GM23338 (cell line): ENCODE measurements around the gene BMPR2. TPM values are rescaled to one million over a fixed set of nuclear protein-coding genes. Genes with fewer than 3 reads are reported as not detected.

Experiments
- ATAC-seq: fragments of 200-7000 bp; cut with Tn5 transposase; 3 replicates; pipeline ENCODE4 v1.9.1; 2020
- DNase-seq: peaks from one replicate; pipeline ENCODE4 v3.0.0-alpha.2; 2015; ENCODE audit warnings: low spot score
- H2AFZ ChIP-seq: fragments of 200-600 bp; sonication (generic); 2 replicates; pipeline ENCODE4 v1.8.0; 2016; ENCODE audit warnings: antibody characterized with exemption, mild to moderate bottlenecking, moderate library complexity
- H3F3A ChIP-seq: fragments of 200-600 bp; sonication (generic); replicated peaks from 2 replicates; pipeline ENCODE4 v1.8.0; 2017; ENCODE audit warnings: antibody characterized with exemption, mixed run types, low read depth
- H3K27ac ChIP-seq: fragments of 200-600 bp; sonication (generic); 2 replicates; pipeline ENCODE4 v1.6.1; 2016; ENCODE audit warnings: low read depth
- H3K27me3 ChIP-seq: fragments of 200-600 bp; sonication (generic); 2 replicates; pipeline ENCODE4 v1.8.0; 2016; ENCODE audit warnings: mild to moderate bottlenecking, mixed run types, moderate library complexity; ENCODE audit not compliant: insufficient read depth
- H3K36me3 ChIP-seq: fragments of 200-600 bp; sonication (generic); 2 replicates; pipeline ENCODE4 v1.8.0; 2016; ENCODE audit warnings: mild to moderate bottlenecking; ENCODE audit not compliant: insufficient read depth
- H3K4me1 ChIP-seq: fragments of 200-600 bp; sonication (generic); 2 replicates; pipeline ENCODE4 v1.8.0; 2016; ENCODE audit warnings: mild to moderate bottlenecking, moderate library complexity; ENCODE audit not compliant: insufficient read depth
- H3K4me2 ChIP-seq: fragments of 200-600 bp; sonication (generic); 2 replicates; pipeline ENCODE4 v1.7.1; 2017; ENCODE audit warnings: mixed run types
- H3K4me3 ChIP-seq: fragments of 200-600 bp; sonication (generic); 2 replicates; pipeline ENCODE4 v1.6.1; 2016; ENCODE audit warnings: mixed run types
- H3K79me2 ChIP-seq: fragments of 200-600 bp; sonication (generic); replicated peaks from 2 replicates; pipeline ENCODE4 v1.8.0; 2017; ENCODE audit warnings: mild to moderate bottlenecking; ENCODE audit not compliant: insufficient read depth
- H3K9me2 ChIP-seq: fragments of 200-600 bp; sonication (generic); 2 replicates; pipeline ENCODE4 v1.8.0; 2017; ENCODE audit not compliant: insufficient read depth
- H4K20me1 ChIP-seq: fragments of 200-600 bp; sonication (generic); replicated peaks from 2 replicates; pipeline ENCODE4 v1.8.0; 2017; ENCODE audit warnings: mild to moderate bottlenecking; ENCODE audit not compliant: insufficient read depth
- H3K27ac Mint-ChIP-seq: 2 replicates; pipeline ENCODE4 v1.8.0; 2020; ENCODE audit warnings: inconsistent platforms, mild to moderate bottlenecking, moderate library complexity, mixed read lengths
- H3K27me3 Mint-ChIP-seq: 3 replicates; pipeline ENCODE4 v1.8.0; 2022; ENCODE audit warnings: low read depth, mild to moderate bottlenecking, moderate library complexity, mixed read lengths, inconsistent platforms; ENCODE audit not compliant: insufficient read depth, poor library complexity
- H3K36me3 Mint-ChIP-seq: 3 replicates; pipeline ENCODE4 v1.8.0; 2021; ENCODE audit warnings: low read depth, mild to moderate bottlenecking, inconsistent platforms, moderate library complexity, mixed read lengths
- H3K4me1 Mint-ChIP-seq: 3 replicates; pipeline ENCODE4 v1.8.0; 2020; ENCODE audit warnings: mild to moderate bottlenecking, inconsistent platforms, mixed read lengths
- H3K4me3 Mint-ChIP-seq: 3 replicates; pipeline ENCODE4 v1.8.0; 2021; ENCODE audit warnings: moderate library complexity, mild to moderate bottlenecking, inconsistent platforms, mixed read lengths
- H3K9me3 Mint-ChIP-seq: 3 replicates; pipeline ENCODE4 v1.8.0; 2020; ENCODE audit warnings: moderate library complexity, mild to moderate bottlenecking, inconsistent platforms, mixed read lengths
- CREB1 ChIP-seq: fragments of 250-450 bp; sonication (Bioruptor Pico); IDR thresholded peaks from 2 replicates; pipeline ENCODE4 v1.5.0; 2020; ENCODE audit warnings: low read depth, mild to moderate bottlenecking, moderate library complexity
- CTCF ChIP-seq, 2 experiments: fragments of 200-600 bp in 1 of 2; sonication (generic) in 1 of 2; conservative IDR thresholded peaks; 2 replicates each; pipeline versions ENCODE4 v1.5.1 to v1.6.1; 2016 to 2017; ENCODE audit warnings: antibody characterized with exemption in 2 of 2, low read depth in 2 of 2, mild to moderate bottlenecking in 2 of 2, moderate library complexity in 1 of 2
- EZH2 ChIP-seq: fragments of 200-600 bp; sonication (generic); IDR thresholded peaks from one replicate; pipeline ENCODE4 v1.8.0; 2017; ENCODE audit warnings: antibody characterized with exemption, mild to moderate bottlenecking, low read depth; ENCODE audit not compliant: unreplicated experiment
- EZH2phosphoT487 ChIP-seq: fragments of 200-600 bp; sonication (generic); IDR thresholded peaks from one replicate; pipeline ENCODE4 v1.8.1; 2018; ENCODE audit warnings: antibody characterized with exemption; ENCODE audit not compliant: unreplicated experiment
- JUNB ChIP-seq: IDR thresholded peaks from one replicate; pipeline ENCODE4 v1.6.1; 2016; ENCODE audit warnings: antibody characterized with exemption; ENCODE audit not compliant: unreplicated experiment
- NANOG ChIP-seq: IDR thresholded peaks from 2 replicates; pipeline ENCODE4 v1.6.1; 2016; ENCODE audit warnings: antibody characterized with exemption, borderline replicate concordance
- POLR2AphosphoS5 ChIP-seq: IDR thresholded peaks from 2 replicates; pipeline ENCODE4 v1.6.1; 2016; ENCODE audit warnings: antibody characterized with exemption, low read depth
- REST ChIP-seq: IDR thresholded peaks from one replicate; pipeline ENCODE4 v1.6.1; 2018; ENCODE audit warnings: antibody characterized with exemption; ENCODE audit not compliant: unreplicated experiment
- ZNF331 ChIP-seq: fragments of 250-450 bp; sonication (Bioruptor Pico); IDR thresholded peaks from 2 replicates; pipeline ENCODE4 v1.5.0; 2020; ENCODE audit warnings: low read depth, mild to moderate bottlenecking, moderate library complexity
- ZNF462 ChIP-seq: fragments of 250-450 bp; sonication (Bioruptor Pico); IDR thresholded peaks from 2 replicates; pipeline ENCODE4 v1.5.0; 2020; ENCODE audit warnings: mild to moderate bottlenecking, moderate library complexity
- polyA plus RNA-seq: library from polyadenylated mRNA; unstranded; fragments of >200 nt; fragmentation: Nextera tagmentation; extraction: Ambion mirVana; gene quantifications from 2 replicates; pipeline ENCODE4 v1.2.1, GENCODE V29; 2016
- total RNA-seq: library from RNA; depleted of rRNA; stranded (reverse); fragments of >200 nt; shearing (Covaris generic); gene quantifications from 2 replicates; pipeline ENCODE4 v1.2.3, GENCODE V29; 2014

The BMPR2 gene
- total and polyA plus RNA-seq, 2 experiments from 2014 or later: 6.7 to 21.6 TPM

- Histone ChIP-seq H3K27ac (no peak overlapping the region), H3K79me2 (peaks cover 45% of the 10 kb centered on the region), H3K9me2 (no peaks in the 10 kb centered on the region), H3K4me2 (no peak overlapping the region), H4K20me1 (no peaks in the 10 kb centered on the region; the same call in 1 of the 2 replicates), H3K27me3 (no peaks in the 10 kb centered on the region), H3K4me3 (no peak overlapping the region), H3F3A (no peaks in the 10 kb centered on the region), H2AFZ (no peak overlapping the region), H3K36me3 (0 out of 2 replicates have a peak, but pooled peaks cover 3% of the 10 kb centered on the region), H3K4me1 (no peaks in the 10 kb centered on the region)
- ATAC-seq: no peak
- no peak overlapping the region for H3K4me3 Mint-ChIP-seq
- DNase-seq: no peak
- peaks cover 9% of the 10 kb centered on the region for H3K27me3 Mint-ChIP-seq
- no peak overlapping the region for H3K27ac Mint-ChIP-seq
- peaks cover 8% of the 10 kb centered on the region; the same call in 1 of the 3 replicates for H3K9me3 Mint-ChIP-seq
- peaks cover 17% of the 10 kb centered on the region for H3K36me3 Mint-ChIP-seq
- TF ChIP-seq NANOG (no peak), EZH2phosphoT487 (no peak), JUNB (no peak), POLR2AphosphoS5 (no peak), ZNF331 (no peak)
- H3K4me1 Mint-ChIP-seq: no peaks in the 10 kb centered on the region
Measured at GRCh38 chr2:202449344-202449743, 73.2 kb downstream of the BMPR2 start.

- peaks cover 18% of the 10 kb centered on the region for H3K36me3 Mint-ChIP-seq
- H3K27ac Mint-ChIP-seq: no peak overlapping the region
- H4K20me1 ChIP-seq: no peaks in the 10 kb centered on the region; the same call in 1 of the 2 replicates
- no peak overlapping the region for H3K4me3 Mint-ChIP-seq
- H3K4me1 ChIP-seq: no peaks in the 10 kb centered on the region
- DNase-seq (no peak), ATAC-seq (no peak)
- H3F3A ChIP-seq: no peaks in the 10 kb centered on the region
- H3K36me3 ChIP-seq: 0 out of 2 replicates have a peak, but pooled peaks cover 3% of the 10 kb centered on the region
- no peak overlapping the region for H3K27ac ChIP-seq
- no peak overlapping the region for H3K4me2 ChIP-seq
- H3K9me3 Mint-ChIP-seq: peaks cover 8% of the 10 kb centered on the region; the same call in 1 of the 3 replicates
- H3K9me2 ChIP-seq: no peaks in the 10 kb centered on the region
- peaks cover 6% of the 10 kb centered on the region for H3K27me3 Mint-ChIP-seq
- H3K27me3 ChIP-seq: no peaks in the 10 kb centered on the region
- H3K79me2 ChIP-seq: peaks cover 45% of the 10 kb centered on the region
- no peak overlapping the region for H2AFZ ChIP-seq
- no peak overlapping the region for H3K4me3 ChIP-seq
- H3K4me1 Mint-ChIP-seq: no peaks in the 10 kb centered on the region
- TF ChIP-seq POLR2AphosphoS5 (no peak), EZH2phosphoT487 (no peak), ZNF462 (no peak), REST (no peak), CTCF (conservative IDR thresholded peaks at IDR 0.05; ENCODE audit: low read depth in 2 of 2) (no peak), ZNF331 (no peak), EZH2 (no peak), CREB1 (CRISPR knock-in tag) (no peak)
Measured at GRCh38 chr2:202450785-202451184, 74.7 kb downstream of the BMPR2 start.
